GM21619 (cell line): ENCODE measurements around the gene ACKR2.

Source experiments
- ATAC-seq: cut with Tn5 transposase; IDR thresholded peaks from one replicate; pipeline ENCODE4 v1.9.1; 2021; ENCODE audit not compliant: unreplicated experiment

Gene ACKR2

DNA sequence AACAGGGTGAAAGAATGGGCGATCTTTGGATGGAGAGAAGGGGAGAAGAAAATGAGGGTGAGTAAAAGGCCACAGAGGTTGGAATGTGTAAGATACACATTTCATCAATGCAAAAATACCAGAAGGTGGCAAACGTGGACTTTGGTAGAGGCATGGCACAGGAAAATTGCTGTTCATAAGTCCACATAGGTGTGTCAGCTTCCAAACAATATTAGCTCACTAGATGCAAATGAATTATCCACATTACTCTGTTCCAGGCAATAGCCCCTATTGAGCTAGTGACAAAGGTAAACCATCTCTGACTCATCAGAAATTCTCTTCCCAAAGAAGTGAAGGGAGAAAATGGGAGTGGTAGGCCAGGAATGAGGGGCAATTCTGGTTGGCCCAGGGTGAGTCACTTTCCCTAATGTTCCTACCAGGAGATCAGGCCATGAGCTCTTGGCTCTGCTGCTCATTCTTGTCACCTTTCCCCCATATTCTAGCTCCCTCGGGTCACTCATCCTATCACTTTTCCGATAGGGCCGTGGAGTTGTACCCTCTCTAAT lies 19.9 kb downstream of the ACKR2 start:
- ATAC-seq, result no peak

DNA sequence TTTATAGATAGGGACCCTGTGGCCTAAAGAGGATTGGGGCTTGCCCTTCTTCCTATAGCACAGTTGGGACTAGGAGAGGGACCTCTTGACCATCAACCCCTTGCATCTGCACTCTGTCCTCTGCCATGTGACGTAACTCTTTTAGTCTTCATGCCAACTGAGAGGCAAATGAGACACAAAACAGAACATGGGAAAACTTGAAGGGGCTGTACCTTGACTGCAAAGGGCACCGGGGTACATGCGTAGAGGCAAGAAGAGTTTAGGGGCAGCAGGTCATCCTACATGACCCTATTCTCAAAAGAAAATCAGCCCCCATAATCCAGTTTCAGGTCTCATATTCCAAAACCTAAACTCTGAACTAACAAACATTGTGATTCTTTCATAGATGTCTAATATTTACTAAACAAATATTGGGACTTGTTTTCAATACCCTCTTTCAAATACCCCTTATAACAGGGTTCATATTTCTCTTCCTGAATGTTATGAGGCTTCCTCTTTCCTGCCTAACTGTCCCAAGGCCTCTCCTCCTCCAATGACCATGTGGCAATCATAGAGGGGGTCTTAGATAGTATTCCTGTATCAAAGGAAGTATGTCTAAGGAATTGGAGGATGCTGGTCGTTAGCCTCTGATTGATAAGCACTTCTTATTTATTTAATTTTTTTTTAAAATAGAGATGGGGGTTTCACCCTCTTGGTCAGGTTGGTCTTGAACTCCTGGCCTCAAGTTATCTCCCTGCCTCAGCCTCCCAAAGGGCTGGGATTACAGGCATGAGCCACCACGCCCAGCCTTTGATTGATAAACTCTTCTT lies 20.6 kb downstream of the ACKR2 start:
- no peak for ATAC-seq

DNA sequence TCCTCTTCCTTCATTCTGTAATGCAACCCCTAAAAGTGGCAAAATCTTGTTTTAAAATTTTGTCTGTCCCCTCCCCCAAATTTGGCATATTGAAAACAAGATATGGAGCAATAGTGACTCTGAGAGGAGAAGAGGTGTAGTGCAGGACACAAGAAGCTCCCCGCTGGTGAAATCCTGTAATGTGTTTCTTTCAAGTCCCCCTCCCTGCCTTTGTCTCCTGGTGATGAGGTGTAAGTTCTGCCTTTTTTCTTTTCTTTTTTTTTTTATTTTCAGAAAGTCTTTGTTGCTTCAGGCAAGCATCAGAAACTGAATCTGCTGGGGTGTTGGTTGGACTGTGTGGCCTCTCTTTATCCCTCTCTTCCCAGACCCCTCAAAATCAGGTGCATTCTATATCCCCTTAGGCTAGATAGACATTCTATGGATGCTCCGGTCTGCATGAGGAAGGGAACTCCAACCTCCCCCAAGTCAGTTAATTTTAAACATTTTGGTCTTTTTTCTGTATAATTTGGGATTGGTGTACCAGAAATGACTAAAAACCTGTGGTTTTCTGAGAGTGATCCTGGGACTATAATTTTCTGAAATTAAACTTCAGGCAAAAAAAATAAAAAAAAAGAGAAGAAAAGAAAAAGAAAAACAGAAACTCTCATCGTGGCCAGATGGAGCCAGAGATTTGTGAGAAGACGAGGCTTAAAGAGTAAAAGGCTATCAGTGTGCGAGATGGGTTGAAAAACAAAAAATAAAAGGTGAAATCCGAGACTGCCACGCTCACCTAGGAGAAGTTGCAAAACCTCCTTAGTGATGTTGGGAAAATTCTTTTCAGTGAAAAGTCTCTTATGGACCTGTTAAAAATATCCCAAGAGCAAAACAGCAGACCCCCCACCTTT lies 21.4 kb downstream of the ACKR2 start:
- no peak for ATAC-seq

DNA sequence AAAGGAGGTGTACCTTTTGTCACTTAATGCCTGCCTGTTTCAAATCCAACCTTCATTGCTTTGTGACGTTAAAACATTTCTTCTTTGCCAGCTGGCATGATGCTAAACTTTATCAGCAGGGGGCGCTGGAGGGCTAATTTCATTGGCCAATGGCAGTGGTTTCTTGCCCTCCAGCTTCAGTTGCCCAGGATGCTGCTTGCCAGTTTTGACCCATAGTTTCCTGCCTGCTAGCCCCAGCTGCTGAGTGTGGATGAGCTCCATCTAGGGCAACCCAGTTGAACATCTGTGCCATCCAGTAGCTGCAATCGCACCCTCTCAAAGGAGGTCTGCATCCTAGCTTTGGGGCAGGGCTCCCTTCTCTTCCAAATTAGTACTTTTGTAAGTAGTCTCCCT lies 22.1 kb downstream of the ACKR2 start:
- no peak for ATAC-seq

DNA sequence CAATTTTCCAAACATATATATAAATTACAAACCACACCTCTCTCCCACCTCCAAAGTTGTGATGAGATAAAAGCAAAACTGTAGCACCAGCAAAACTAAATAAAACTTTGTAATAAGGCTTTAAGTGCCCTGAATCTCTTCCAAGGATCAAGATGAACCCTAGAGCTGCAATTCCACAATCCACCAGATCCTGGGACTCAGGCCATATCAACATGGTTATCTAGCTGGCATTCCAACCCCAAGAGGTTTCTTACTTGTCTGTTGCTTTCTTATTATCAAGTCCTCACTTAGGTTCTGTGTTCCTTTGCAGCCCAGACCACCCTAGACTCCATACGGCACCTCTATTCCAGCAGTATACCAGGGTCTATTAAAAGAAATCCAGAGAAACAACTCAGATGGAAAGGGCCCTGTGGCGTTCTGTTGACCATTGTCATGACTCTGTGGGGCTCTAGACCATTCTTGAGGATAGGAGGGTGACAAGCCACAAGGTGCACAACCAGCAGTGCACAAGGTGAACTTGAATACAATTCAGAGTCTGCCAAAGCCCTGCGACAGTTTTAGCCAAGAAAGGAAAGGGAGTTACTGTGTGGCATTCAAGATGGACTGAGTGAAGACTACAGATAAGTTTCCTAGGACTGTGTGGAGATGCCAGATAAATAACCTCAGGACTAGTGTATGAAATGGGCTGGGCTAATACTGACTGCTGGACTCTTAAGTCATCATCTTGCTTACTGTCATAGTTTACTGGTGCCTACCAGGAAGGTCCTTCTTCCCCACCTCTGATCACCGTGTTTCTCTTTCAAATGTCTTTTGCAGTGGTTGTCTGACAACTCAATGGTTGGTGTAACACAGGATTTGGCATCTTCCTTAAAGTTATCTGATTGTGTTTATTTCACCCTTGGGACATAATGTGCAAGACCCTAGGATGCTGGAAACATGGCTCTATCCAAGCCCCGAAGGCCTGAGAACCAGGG lies 27.2 kb downstream of the ACKR2 start:
- no peak for ATAC-seq

DNA sequence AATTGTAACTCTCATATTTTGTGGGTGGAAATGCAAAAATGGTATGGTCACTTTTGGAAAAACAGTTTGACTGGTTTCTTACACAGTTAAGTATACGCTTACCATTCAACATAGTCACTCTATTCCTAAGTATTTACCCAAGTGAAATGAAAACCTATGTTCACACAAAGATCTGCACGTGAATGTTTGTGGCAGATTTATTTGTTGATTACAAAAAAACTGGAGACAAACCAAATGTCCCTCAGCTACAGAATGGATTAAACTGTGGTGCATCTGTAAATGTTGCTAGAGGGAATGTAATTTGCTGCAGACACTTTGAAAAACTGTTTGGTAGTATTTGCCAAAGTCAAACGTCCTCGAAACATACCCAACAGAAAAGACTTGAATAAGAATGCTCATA lies 29.3 kb downstream of the ACKR2 start:
- ATAC-seq, result no peak

DNA sequence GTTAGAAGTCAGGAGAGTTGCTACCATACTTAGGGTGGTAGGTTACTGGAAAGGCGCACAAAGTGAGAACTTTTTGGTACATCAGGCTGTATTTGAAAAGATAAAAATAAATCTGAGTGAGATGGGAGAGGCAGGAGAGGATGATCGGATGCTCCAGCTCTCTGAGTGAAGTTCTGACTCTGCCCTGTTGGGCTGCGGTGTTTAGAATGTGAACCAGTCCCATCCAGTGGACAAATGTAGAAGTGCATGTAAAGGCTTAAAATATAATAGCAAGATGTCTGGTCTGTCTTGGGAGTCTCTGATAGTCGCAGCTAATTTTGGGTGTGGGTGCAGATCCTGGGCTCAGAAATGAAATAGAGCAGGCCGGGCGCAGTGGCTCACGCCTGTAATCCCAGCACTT lies 30.4 kb downstream of the ACKR2 start:
- peak; percentile 97 for ATAC-seq

DNA sequence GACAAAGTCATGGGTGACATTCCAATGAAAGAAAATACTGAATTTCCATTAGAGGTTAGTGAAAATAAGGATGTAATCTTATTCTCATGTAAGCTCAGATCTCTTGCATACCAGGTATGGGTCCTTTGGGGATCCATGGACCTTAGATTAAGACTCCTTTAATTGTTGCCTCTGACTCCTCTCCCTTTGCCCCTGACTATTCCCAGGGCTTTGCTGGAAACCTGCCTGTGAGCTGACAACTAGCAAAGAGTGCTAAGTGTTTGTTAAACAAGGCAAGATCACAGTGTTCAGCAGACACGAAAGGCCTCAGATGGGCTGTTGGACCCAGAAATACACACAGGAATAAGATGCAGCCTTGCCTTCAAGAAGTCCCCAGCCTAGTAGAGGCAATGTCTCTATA lies 32.1 kb downstream of the ACKR2 start:
- no peak for ATAC-seq

DNA sequence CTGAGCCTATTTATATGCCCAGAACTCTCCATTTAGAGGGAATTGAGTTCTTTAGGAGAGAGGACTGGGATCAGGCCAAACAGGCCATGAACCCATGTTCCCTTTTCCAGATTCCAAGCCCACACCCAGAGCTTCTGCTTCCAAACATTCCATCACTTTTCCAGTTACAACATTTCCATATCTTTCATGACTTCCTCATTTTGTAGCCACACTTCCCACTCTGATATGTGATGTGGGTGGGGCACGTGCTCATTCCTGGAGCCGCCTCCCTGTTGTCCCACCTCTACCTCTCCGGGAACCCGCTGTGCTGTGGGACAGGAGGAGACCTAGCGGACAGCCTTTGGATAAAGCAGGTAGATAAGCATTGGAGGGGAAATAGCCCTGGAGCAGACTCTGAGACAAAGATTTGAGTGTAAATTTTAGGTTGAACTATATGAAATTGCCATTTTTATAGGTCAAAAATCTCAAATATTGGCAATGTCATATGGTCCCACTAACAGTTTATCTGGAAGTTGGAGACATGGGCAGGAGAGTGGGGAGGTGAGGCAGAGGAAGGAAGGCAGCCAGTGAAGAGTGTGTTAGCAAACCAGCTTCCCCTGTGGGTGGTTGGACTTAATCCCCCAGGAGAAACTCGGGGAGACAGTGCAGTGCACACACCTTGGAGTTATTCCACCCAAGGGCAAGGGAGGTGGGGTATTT lies 34.6 kb downstream of the ACKR2 start:
- ATAC-seq, result no peak

DNA sequence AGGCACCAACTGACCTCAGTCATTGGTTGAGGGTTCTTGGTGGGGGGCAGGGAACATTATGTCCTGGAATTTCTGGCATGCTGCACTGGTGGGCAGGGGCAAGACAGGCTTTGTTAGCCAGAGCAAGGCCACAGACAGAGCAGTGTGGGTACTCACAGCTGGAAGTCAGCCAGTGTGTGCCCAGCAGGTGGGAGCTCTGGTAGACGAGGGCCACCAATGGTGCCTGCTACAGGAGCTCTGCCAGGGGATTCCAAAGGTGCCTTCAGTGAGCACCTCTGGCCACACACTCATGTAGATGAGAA lies 35.1 kb downstream of the ACKR2 start:
- ATAC-seq, result no peak

DNA sequence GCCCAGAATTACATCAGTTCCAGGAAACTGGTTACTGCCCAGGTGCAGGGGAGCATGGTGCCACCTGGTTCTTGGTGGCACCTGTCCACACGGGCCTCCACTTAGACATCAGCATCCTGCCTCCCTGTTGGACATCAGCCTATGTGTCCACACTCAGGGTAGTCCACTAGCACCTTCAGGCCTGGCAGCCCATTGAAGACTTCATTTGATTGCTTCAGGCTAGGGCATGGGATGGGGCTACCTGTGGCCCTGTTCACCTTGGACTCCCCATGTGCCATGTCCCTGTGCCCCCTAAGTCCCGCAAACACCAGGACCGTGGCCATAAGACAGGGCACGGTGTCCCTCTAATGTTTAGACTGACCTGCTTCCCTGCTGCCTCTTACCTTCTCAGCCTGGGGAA lies 35.6 kb downstream of the ACKR2 start:
- no peak for ATAC-seq

DNA sequence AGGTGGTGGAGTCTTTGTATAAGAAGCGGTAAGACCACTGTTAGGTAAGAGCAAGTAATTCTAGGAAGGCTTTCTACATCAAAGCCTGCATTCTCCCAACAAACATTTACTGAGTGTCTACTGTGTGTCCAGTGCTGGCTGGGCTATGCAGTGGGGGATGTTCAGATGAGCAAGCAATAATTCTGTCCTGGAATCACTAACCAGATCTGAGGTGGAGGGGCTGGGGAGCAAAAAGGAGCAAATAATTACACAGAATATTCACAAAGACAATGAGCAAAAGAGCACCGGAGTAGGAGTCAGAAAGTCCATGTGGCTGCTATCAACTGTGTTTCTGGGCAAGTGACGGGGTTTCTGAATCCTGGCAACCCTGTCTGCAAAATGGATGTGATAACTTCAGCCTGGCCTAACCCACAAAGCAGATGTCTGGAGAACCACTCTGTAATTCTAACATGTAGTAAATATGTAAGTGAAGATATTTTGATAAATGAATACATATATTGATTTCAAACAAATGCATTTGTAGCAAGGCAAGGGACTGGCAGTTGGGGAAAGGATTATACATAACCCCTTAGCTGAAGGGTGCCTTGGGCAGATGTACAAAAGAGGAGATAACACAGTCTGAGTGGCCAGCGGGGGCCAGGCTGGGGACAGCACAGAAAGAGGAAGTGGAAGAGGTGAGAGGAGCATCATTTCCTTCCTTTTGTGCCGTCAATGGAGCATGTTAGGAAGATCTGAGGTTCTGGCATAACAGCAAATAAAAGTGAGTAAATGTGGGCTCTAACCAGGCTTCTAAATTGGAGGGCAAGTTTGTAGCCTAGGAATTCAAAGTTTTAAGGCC lies 37.7 kb downstream of the ACKR2 start:
- ATAC-seq, result peak; percentile 62

DNA sequence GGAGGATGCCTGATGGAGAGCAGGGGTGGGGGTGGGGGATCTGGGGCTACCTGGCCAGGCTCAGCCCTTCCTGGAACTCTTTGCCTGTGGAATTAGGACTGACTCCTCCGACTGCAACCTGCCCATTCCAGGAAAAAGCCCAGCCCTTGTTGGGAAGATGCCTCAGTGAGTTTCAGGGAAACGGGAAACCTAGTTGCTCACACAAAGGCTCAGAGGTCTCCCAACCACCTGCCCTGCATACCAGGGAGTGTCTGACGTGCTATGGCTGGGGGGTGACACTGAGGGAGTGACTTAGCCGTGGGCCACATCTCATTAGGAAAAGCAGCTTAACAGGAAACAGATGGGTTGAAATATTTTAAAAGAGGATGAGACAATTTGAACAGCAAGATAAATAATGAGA lies 38.5 kb downstream of the ACKR2 start:
- no peak for ATAC-seq

DNA sequence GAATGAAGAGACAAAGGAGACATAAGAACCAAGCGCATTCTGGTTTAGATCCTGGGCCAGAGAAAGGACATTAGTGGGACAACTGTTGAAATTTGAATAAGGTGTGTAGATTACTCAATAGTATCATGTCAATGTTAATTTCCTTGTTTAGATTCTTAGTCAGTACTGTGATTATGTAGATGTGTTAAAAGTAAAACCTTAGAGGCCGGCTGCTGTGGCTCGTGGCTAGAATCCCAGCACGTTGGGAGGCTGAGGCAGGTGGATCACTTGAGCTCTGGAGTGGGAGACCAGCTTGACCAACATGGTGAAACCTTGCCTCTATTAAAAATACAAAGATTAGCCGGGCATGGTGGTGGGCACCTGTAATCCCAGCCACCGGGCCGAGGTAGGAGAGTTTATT lies 39.8 kb downstream of the ACKR2 start:
- no peak for ATAC-seq

DNA sequence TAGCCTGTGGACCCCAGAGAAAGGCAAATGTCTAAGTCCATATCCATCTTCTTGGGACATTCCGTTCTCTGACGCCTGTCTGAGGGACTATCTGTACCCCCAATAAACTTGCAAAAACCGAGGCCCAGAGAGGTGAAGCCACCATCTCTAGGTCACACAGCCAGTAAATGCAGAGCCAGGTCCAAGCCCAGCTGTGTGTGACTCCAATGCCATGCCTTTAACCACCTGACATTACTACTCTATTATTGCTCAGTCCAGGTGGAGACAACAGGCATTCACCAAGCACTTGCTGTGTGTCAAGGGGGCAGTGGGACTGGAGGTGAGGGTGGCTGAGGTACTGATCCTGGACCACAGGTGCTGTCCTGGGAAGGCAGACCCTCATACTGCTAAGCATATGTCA lies 41.0 kb downstream of the ACKR2 start:
- ATAC-seq, result no peak

DNA sequence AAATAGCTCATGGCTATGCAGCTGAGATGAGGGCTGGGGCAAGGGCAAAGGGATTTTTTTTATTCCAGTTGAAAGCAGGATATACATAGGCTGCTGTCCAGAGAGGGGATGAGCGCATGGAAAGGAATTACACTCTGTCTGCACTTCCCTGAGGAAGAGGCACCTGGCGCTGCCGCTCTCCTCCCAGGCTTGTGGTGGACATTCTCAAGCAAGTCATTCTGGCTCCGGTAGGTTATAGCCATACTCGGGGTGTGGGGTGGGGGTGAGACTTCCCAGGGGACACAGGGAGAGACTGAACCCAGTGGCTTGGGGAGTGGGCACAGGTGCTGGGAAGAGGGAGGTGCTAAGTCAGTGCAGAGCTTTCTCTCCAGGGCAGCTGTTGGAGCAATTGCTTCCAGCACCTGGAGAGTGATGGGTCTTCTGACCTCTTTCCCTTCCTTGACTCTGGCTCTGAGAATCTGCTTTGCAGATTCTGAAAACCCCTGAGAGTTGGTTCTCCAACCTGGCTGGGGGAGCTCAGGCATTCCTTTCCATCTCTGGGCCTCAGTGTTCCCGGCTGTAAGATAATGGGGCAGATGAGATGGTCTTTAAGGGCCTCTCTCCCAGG lies 42.1 kb downstream of the ACKR2 start:
- ATAC-seq, result no peak

DNA sequence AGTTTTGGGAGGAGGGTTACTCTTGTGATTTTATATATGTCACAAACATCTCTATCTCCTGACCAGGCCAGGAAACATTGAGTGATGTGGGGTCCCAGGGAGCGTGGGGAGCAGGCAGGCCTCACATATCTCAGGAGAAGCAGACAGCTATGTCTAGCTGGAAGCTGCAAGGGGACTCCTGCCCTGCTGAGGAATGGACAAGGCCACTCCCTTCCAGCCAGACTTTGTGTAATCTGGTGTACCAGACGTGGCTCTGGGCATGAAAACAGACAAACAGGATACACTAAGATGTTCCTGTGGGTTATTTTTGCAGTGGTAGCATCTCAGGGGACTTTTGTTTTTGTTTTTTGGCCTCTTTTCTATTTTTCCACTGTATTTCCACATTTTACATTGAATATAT lies 43.2 kb downstream of the ACKR2 start:
- ATAC-seq, result no peak

DNA sequence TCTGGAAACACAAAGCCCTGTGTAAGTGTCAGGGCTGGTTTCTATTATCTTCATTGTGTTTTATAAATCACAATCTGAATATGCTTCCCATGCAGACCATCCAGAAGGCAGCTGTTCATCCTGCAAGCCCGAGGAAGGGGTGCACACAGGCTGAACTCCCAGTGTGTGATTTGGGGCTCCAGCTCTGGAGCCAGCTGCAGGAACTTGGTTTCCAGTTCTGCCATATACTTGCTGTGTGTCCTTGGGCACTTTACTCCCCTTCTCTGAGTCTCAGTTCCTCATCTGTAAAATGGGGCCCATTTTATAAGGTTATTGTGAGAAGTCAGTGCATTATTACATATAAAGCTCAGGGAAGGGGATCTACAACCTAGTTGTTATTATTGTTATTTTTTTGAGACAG lies 43.8 kb downstream of the ACKR2 start:
- no peak for ATAC-seq

DNA sequence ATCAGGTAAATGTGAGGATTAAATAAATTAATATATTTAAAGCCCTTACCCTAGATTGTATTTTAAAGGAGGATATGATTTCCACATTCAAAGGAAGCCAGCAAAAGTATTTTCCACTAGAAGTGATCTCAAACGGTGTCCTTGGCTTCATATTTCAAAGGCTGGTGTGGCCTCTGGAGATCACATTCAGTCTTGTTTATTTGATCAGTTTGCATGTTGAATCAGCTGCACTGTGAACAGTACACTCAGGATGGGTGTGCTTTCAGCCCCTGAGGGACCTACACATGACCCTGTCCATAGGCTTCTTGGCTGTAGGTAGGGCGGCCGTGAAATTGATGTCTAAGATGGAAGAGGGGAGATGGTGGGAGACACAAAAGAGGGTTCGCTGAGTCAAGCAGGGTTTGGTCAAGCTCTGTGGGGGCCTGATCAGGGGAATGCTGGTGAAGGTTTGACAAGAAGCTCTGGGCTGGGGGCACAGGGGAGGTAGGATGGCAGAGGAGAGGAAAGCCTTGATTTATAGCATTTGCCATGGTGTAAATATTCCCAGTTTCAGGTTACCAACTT lies 44.6 kb downstream of the ACKR2 start:
- ATAC-seq, result no peak
